Epithelial cell of esophagus (primary cell): Measurements from ENCODE around the gene PPP1R18.

Experiments used
- DNase-seq: peaks from one replicate; pipeline ENCODE4 v3.0.0; 2010; ENCODE audit warnings: low read depth
- H3K4me3 ChIP-seq: 2 replicates; pipeline ENCODE4 v1.5.1; 2011; ENCODE audit warnings: mild to moderate bottlenecking, low read length, control low read depth
- CTCF ChIP-seq: IDR thresholded peaks from 2 replicates; pipeline ENCODE4 v1.5.1; 2011; ENCODE audit warnings: low read depth, mild to moderate bottlenecking, low read length, control low read depth, inconsistent platforms; ENCODE audit not compliant: insufficient read depth; ENCODE audit errors: missing control alignments

The PPP1R18 gene

GRCh38 chr6:30689985-30690384 is 3.5 kb upstream of the PPP1R18 start:
- no peak for TF ChIP-seq CTCF
- no peak for DNase-seq
- H3K4me3 ChIP-seq, result peak overlapping the region; percentile 72

- no peak for DNase-seq
- TF ChIP-seq CTCF, result no peak
- no peak overlapping the region for H3K4me3 ChIP-seq
Measured at GRCh38 chr6:30689022-30689865, 2.8 kb upstream of the PPP1R18 start.

GRCh38 chr6:30688569-30688968 is 2.1 kb upstream of the PPP1R18 start:
- no peak for DNase-seq
- no peak for TF ChIP-seq CTCF

GRCh38 chr6:30687659-30688431 is 1.4 kb upstream of the PPP1R18 start:
- TF ChIP-seq CTCF, result peak; percentile 35
- peak; percentile 36 for DNase-seq
- peak overlapping the region; percentile 70 for H3K4me3 ChIP-seq

More at GRCh38 chr6:30688569-30688968, 2.1 kb upstream of the PPP1R18 start:
- no peak overlapping the region for H3K4me3 ChIP-seq

GRCh38 chr6:30686908-30687658 is 638 bp upstream of the PPP1R18 start:
- no peak for TF ChIP-seq CTCF
- peak overlapping the region; percentile 70 for H3K4me3 ChIP-seq
- peak; percentile 98 for DNase-seq

GRCh38 chr6:30685157-30686008 is 1.1 kb downstream of the PPP1R18 start:
- TF ChIP-seq CTCF, result peak; percentile 12
- H3K4me3 ChIP-seq, result peak overlapping the region; percentile 70
- DNase-seq, result peak; percentile 45
